Psoas muscle (tissue), 8 donors: Measurements from ENCODE around the gene HMCN1. TPM values are rescaled to one million over a fixed set of nuclear protein-coding genes. Genes with fewer than 3 reads are reported as not detected.

ENCODE experiments used
- ATAC-seq, 4 donors: fragments of 200-7000 bp; cut with Tn5 transposase; one replicate each; pipeline ENCODE4 v1.9.1; 2020; ENCODE audit warnings: moderate library complexity in 3 of 4, mild to moderate bottlenecking in 2 of 4
- DNase-seq, 2 donors: peaks; one replicate each; pipeline ENCODE4 v3.0.0-alpha.2; 2020
- H3K27ac ChIP-seq: fragments of 200-600 bp; one replicate; pipeline ENCODE4 v1.8.0; 2022
- H3K27me3 ChIP-seq, 3 donors: fragments of 200-600 bp in 1 of 3; one replicate each; pipeline versions ENCODE4 v1.6.1 to v1.8.0; 2013 to 2022; ENCODE audit warnings: low read length in 2 of 3, mild to moderate bottlenecking in 2 of 3, moderate library complexity in 1 of 3; ENCODE audit not compliant: insufficient read depth in 3 of 3
- H3K36me3 ChIP-seq, 2 donors: fragments of 200-600 bp in 1 of 2; one replicate each; pipeline versions ENCODE4 v1.6.1 to v1.8.0; 2013 to 2022; ENCODE audit warnings: low read depth in 1 of 2, mild to moderate bottlenecking in 1 of 2, moderate library complexity in 1 of 2; ENCODE audit not compliant: insufficient read depth in 1 of 2
- H3K4me1 ChIP-seq: fragments of 200-600 bp; one replicate; pipeline ENCODE4 v1.8.0; 2022
- H3K4me3 ChIP-seq: fragments of 200-600 bp; one replicate; pipeline ENCODE4 v1.8.0; 2022; ENCODE audit warnings: mild to moderate bottlenecking
- H3K9me3 ChIP-seq: fragments of 200-600 bp; one replicate; pipeline ENCODE4 v1.8.0; 2022
- CTCF ChIP-seq: fragments of 200-600 bp; IDR thresholded peaks from one replicate; pipeline ENCODE4 v1.8.0; 2022; ENCODE audit warnings: antibody characterized with exemption
- WGBS, 3 donors: extraction: QIAGEN DNeasy Blood & Tissue Kit; methylation state at CpG; one replicate each; pipeline versions ENCODE4 v1.1.6 to v1.1.7; 2013; 5-methylcytosine and 5-hydroxymethylcytosine counted together
- intact Hi-C, 2 donors: fragments of 100-400 bp; cut with DNase I; formaldehyde crosslinking; loops; one replicate each; pipeline versions ENCODE4 v1.11.0 to v1.14.2; 2022
- polyA plus RNA-seq, 3 donors: library from polyadenylated mRNA; stranded (reverse); fragments of 200-250 nt; gene quantifications; one replicate each; pipeline ENCODE4 v1.2.3, GENCODE V29; 2013
- total RNA-seq, 4 donors: library from RNA; stranded (reverse); fragmentation: NEBNext Ultra II Directional in 2 of 4; extraction: Animal tissue kit (Norgen Biotek cat#: 25700) in 2 of 4; gene quantifications; one replicate each; pipeline versions ENCODE4 v1.2.1 to v1.2.4, GENCODE V29; 2021 to 2023
- donor health status: healthy with polysubstance abuse.
- donor health status: DM: no; HTN: no; CAD: no; lungs with moderate emphysema.
- donor health status: Bipolar disorder and iron deficiency.
- donor health status: healthy.
- donor health status: DM: yes; HTN: yes; CAD: no.
- donor health status: DM: no; HTN: no; CAD: no.
- donor health status: DM: no; HTN: no; CAD: no.
- donor health status: DM: yes; HTN: yes; CAD: no.

The HMCN1 gene
- total and polyA plus RNA-seq, 7 donors = 1.3 to 6.5 (median 1.8) TPM

GRCh38 chr1:186059752-186060151 lies 325.6 kb downstream of the HMCN1 start:
- peaks cover 6% of the 10 kb centered on the region for H3K4me1 ChIP-seq
- intact Hi-C loops = no loop called here
- no peak for DNase-seq
- H3K9me3 ChIP-seq = no peaks in the 10 kb centered on the region
- no peak overlapping the region for H3K4me3 ChIP-seq
- no peaks in the 10 kb centered on the region for H3K27me3 ChIP-seq
- H3K36me3 ChIP-seq = no peaks in the 10 kb centered on the region
- TF ChIP-seq CTCF = no peak
- WGBS, 3 donors = 67 to 76% (median 68%) methylated on average over 4 of the region's 4 CpGs
- no peak for ATAC-seq
- H3K27ac ChIP-seq = no peak overlapping the region

GRCh38 chr1:186060226-186060625 lies 326.0 kb downstream of the HMCN1 start:
- Histone ChIP-seq H3K9me3 (no peaks in the 10 kb centered on the region), H3K4me1 (peaks cover 6% of the 10 kb centered on the region), H3K36me3 (no peaks in the 10 kb centered on the region), H3K27me3 (no peaks in the 10 kb centered on the region), H3K4me3 (no peak overlapping the region), H3K27ac (no peak overlapping the region)
- ATAC-seq = no peak
- intact Hi-C loops = no loop called here
- DNase-seq = no peak
- TF ChIP-seq CTCF = no peak

- DNase-seq = no peak
- 75 to 86% (median 77%) methylated on average over 1 of the region's 1 CpG for WGBS, 3 donors
- no peak for TF ChIP-seq CTCF
- peaks cover 6% of the 10 kb centered on the region for H3K4me1 ChIP-seq
- no peak overlapping the region for H3K27ac ChIP-seq
- H3K27me3 ChIP-seq = no peaks in the 10 kb centered on the region
- H3K4me3 ChIP-seq = no peak overlapping the region
- ATAC-seq = no peak
- no peaks in the 10 kb centered on the region for H3K9me3 ChIP-seq
- no peaks in the 10 kb centered on the region for H3K36me3 ChIP-seq
- intact Hi-C loops = no loop called here
These were observed 329.0 kb downstream of the HMCN1 start for GRCh38 chr1:186063091-186063657.

GRCh38 chr1:186066411-186066810 lies 332.2 kb downstream of the HMCN1 start:
- TF ChIP-seq CTCF = no peak
- no peak overlapping the region for H3K27ac ChIP-seq
- no peak for ATAC-seq
- H3K4me3 ChIP-seq = no peak overlapping the region
- intact Hi-C loops = no loop called here
- H3K9me3 ChIP-seq = no peaks in the 10 kb centered on the region
- no peaks in the 10 kb centered on the region for H3K4me1 ChIP-seq
- no peaks in the 10 kb centered on the region for H3K27me3 ChIP-seq
- no peaks in the 10 kb centered on the region for H3K36me3 ChIP-seq
- WGBS, 3 donors = 73 to 83% (median 78%) methylated on average over 3 of the region's 3 CpGs
- no peak for DNase-seq

- H3K4me3 ChIP-seq = no peak overlapping the region
- no peaks in the 10 kb centered on the region for H3K9me3 ChIP-seq
- DNase-seq = no peak
- H3K27me3 ChIP-seq = no peaks in the 10 kb centered on the region
- ATAC-seq = no peak
- intact Hi-C loops = no loop called here
- no peaks in the 10 kb centered on the region for H3K4me1 ChIP-seq
- no peaks in the 10 kb centered on the region for H3K36me3 ChIP-seq
- 94 to 100% (median 95%) methylated on average over 1 of the region's 1 CpG for WGBS, 3 donors
- H3K27ac ChIP-seq = no peak overlapping the region
- TF ChIP-seq CTCF = no peak
These were observed 339.5 kb downstream of the HMCN1 start for GRCh38 chr1:186073697-186074096.
